Tibial nerve (tissue), 4 donors: ENCODE measurements around the gene SCEL.

ENCODE experiments used
- EP300 ChIP-seq, 2 donors: sonication (generic); formaldehyde crosslinking; IDR thresholded peaks; one replicate each; pipeline ENCODE4 v1.6.1; 2017; ENCODE audit warnings: antibody characterized with exemption in 2 of 2, mild to moderate bottlenecking in 1 of 2
- POLR2A ChIP-seq, 2 donors: fragments of 450-650 bp; IDR thresholded peaks; one replicate each; pipeline ENCODE4 v1.6.1; 2017; ENCODE audit warnings: antibody characterized with exemption in 2 of 2, mild to moderate bottlenecking in 2 of 2, moderate library complexity in 2 of 2
- TF ChIP-seq, protein P1 (sequence below), 5 experiments: fragments of 200-600 bp in 3 of 5; fragments of 450-650 bp in 2 of 5; sonication (generic) in 3 of 5; IDR thresholded peaks; one replicate each; pipeline ENCODE4 v1.5.1; 2016 to 2019; ENCODE audit warnings: antibody characterized with exemption in 5 of 5, mild to moderate bottlenecking in 3 of 5, moderate library complexity in 2 of 5

DNA sequence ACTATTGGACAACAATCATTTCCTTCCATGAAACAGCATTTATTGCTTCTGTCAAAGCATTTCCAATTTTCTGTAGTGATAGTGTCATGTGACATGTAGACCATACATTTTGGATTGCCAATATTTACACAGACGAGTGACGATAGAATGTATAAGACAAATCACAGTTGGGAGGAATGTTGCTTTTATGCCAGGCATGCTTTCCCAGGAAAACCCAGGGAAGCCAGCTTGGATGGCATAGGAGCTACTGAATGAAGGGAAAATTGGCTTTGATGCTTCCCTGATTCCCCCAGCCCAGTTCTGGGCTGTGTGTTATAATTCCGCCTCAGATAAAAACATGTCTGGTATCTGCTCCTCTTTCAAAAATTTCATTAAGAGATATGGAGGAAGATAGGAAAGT, 22.5 kb downstream of the SCEL start:
- TF ChIP-seq, protein P1, sequence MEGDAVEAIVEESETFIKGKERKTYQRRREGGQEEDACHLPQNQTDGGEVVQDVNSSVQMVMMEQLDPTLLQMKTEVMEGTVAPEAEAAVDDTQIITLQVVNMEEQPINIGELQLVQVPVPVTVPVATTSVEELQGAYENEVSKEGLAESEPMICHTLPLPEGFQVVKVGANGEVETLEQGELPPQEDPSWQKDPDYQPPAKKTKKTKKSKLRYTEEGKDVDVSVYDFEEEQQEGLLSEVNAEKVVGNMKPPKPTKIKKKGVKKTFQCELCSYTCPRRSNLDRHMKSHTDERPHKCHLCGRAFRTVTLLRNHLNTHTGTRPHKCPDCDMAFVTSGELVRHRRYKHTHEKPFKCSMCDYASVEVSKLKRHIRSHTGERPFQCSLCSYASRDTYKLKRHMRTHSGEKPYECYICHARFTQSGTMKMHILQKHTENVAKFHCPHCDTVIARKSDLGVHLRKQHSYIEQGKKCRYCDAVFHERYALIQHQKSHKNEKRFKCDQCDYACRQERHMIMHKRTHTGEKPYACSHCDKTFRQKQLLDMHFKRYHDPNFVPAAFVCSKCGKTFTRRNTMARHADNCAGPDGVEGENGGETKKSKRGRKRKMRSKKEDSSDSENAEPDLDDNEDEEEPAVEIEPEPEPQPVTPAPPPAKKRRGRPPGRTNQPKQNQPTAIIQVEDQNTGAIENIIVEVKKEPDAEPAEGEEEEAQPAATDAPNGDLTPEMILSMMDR (IDR thresholded peaks at IDR 0.05): no peak
- TF ChIP-seq POLR2A (IDR thresholded peaks at IDR 0.05): no peak
- TF ChIP-seq EP300 (IDR thresholded peaks at IDR 0.05): no peak
